Measurements from ENCODE around the gene SLC6A2.

The SLC6A2 gene

DNA sequence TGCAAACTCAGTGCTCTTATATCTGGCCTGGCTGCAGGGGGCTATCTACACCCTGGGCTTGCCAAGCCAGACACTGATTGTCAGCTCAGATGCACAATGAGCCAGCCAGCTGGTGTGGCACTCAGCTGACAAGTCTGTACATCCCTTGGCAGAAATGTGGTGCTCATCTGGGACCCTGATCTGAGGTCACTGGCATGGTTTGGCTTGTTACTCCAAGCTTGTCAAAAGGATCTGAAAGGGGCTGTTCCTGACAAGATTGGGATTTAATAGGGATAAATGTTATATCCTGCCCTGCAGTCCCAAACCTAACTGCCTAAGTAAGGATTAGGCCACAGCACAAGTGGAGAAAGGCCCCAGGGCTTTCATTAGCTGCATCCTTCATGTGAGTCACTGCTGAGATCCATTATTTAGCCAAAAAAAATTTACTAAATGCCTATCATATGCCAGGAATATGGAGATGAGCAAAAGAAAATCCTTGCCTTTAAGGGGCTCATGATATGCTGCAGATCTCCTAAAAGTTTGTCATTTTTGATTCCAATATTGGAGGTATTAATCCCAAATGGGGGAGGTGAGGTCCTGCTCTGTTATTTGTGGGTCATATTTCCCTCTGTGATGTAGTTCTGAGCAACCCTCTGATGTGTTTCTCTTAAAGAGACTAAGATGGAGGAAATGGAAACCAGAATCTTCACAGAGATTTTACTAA lies 6.3 kb downstream of the SLC6A2 start:
- H3K27ac Mint-ChIP-seq, result no peak overlapping the region

GRCh38 chr16:55662644-55663031 lies 6.8 kb downstream of the SLC6A2 start:
- Mint-ChIP-seq H3K4me3 (no peak overlapping the region), H3K9me3 (peaks cover 6% of the 10 kb centered on the region)

More for the DNA sequence above, 6.3 kb downstream of the SLC6A2 start:
- Mint-ChIP-seq H3K9me3 (peaks cover 6% of the 10 kb centered on the region), H3K4me3 (no peak overlapping the region), H3K36me3 (no peaks in the 10 kb centered on the region), H3K27me3 (peaks cover under 1% of the 10 kb centered on the region), H3K4me1 (no peaks in the 10 kb centered on the region)

DNA sequence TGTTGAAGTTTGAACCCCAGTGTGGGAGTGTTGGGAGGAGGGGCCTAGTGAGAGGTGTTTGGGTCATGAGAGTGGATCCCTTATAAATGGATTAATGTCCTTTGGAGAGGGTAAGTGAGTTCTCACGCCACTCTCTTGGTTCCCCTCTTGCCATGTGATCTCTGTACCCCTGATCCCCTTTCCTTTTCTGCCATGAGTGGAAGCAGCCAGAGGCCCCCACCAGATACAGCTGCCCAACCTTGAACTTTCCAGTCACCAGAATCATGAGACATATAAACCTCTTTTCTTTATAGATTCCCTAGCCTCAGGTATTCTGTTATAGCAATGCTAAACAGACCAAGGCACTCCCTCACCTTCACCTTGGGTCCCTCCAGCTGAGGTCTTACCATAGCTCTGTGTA lies 7.4 kb downstream of the SLC6A2 start:
- H3K36me3 Mint-ChIP-seq, result no peaks in the 10 kb centered on the region
- H3K4me3 Mint-ChIP-seq, result no peak overlapping the region
- H3K27me3 Mint-ChIP-seq, result no peaks in the 10 kb centered on the region
- no peaks in the 10 kb centered on the region for H3K4me1 Mint-ChIP-seq
- peaks cover 6% of the 10 kb centered on the region for H3K9me3 Mint-ChIP-seq
- no peak overlapping the region for H3K27ac Mint-ChIP-seq

More at GRCh38 chr16:55662644-55663031, 6.8 kb downstream of the SLC6A2 start:
- H3K27me3 Mint-ChIP-seq, result no peaks in the 10 kb centered on the region
- no peak overlapping the region for H3K27ac Mint-ChIP-seq
- no peaks in the 10 kb centered on the region for H3K36me3 Mint-ChIP-seq
- H3K4me1 Mint-ChIP-seq, result no peaks in the 10 kb centered on the region

DNA sequence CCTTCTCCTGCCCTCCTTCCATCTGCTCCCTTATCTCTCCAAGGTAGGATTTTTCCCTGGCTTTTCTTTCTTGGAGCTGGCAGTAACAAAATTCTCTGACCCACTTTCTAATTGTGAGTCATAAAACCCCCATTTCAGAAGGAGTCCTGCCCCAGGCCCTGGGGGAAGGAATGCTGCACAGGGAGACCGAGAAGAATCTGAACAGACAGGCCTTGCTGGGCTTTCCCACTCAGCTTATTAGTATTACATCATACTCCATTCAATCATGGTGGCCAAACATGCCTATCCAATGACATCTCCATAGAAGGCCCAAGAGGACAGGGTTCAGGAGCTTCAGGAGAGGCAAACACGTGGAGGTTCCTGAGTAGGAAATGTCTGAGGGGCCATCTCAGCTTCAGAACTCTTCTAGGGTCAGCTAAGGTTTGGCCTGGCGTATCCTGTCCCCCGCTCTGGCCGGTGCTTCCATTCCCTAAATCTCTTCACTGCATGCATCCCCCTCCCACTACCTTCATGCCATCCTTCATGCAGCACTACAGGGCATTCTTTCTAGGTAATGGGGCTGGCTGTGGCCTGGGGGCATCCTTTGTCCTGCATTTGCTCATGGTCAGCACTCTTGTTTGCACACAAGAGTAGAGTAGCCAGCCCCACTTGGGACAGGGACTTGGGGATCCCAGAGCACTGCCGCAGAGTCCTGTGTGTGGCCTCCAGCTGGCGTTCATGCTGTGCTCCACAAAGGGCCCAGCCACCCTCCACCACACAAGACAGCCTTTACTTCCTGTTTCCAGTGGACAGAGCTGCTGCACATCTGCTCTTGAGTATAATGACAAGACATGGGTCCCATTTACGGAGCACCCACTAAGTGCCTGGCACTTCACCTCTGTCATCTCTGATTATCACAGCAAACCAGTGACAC lies 8.2 kb downstream of the SLC6A2 start:
- peaks cover 6% of the 10 kb centered on the region for H3K9me3 Mint-ChIP-seq
- no peaks in the 10 kb centered on the region for H3K4me1 Mint-ChIP-seq
- no peaks in the 10 kb centered on the region for H3K36me3 Mint-ChIP-seq
- H3K27me3 Mint-ChIP-seq, result no peaks in the 10 kb centered on the region
- H3K27ac Mint-ChIP-seq, result no peak overlapping the region
- H3K4me3 Mint-ChIP-seq, result no peak overlapping the region

GRCh38 chr16:55664786-55665407 lies 9.1 kb downstream of the SLC6A2 start:
- Mint-ChIP-seq H3K27ac (no peak overlapping the region), H3K4me1 (no peaks in the 10 kb centered on the region), H3K27me3 (no peaks in the 10 kb centered on the region), H3K36me3 (no peaks in the 10 kb centered on the region), H3K9me3 (peaks cover 6% of the 10 kb centered on the region), H3K4me3 (no peak overlapping the region)

GRCh38 chr16:55665511-55665910 lies 9.7 kb downstream of the SLC6A2 start:
- peaks cover 6% of the 10 kb centered on the region for H3K9me3 Mint-ChIP-seq
- H3K36me3 Mint-ChIP-seq, result no peaks in the 10 kb centered on the region
- no peak overlapping the region for H3K4me3 Mint-ChIP-seq
- no peaks in the 10 kb centered on the region for H3K4me1 Mint-ChIP-seq
- no peaks in the 10 kb centered on the region for H3K27me3 Mint-ChIP-seq
- H3K27ac Mint-ChIP-seq, result no peak overlapping the region

- H3K27me3 Mint-ChIP-seq, result peaks cover 1% of the 10 kb centered on the region
- no peaks in the 10 kb centered on the region for H3K4me1 Mint-ChIP-seq
- peaks cover 6% of the 10 kb centered on the region for H3K9me3 Mint-ChIP-seq
- no peak overlapping the region for H3K4me3 Mint-ChIP-seq
- no peaks in the 10 kb centered on the region for H3K36me3 Mint-ChIP-seq
- no peak overlapping the region for H3K27ac Mint-ChIP-seq
These were observed 10.2 kb downstream of the SLC6A2 start for GRCh38 chr16:55666012-55666411.

DNA sequence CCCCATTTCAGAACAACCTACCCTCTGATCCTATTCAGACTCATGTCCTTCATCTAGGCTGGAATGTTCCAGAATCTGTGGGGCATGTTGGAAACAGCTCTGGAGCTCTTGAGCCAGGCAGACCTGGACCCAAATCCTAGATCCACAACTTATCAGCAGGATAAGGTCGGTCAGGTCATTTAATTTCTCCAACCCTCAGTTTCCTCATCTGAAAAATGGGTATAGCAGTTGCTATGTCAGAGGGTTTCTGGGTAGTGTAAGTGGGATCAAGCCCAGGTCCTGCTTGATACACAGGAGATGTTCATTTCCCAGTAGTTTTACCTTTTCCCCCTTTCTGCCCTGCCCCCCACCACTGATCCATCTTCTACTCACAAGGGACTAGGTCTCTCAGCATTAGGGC lies 12.0 kb downstream of the SLC6A2 start:
- Mint-ChIP-seq H3K9me3 (peaks cover 6% of the 10 kb centered on the region), H3K27me3 (peaks cover 1% of the 10 kb centered on the region), H3K4me1 (no peaks in the 10 kb centered on the region), H3K4me3 (no peak overlapping the region), H3K27ac (no peak overlapping the region), H3K36me3 (no peaks in the 10 kb centered on the region)

- Mint-ChIP-seq H3K9me3 (peaks cover under 1% of the 10 kb centered on the region), H3K4me3 (no peak overlapping the region), H3K36me3 (no peaks in the 10 kb centered on the region), H3K27me3 (peaks cover 1% of the 10 kb centered on the region), H3K27ac (no peak overlapping the region), H3K4me1 (no peaks in the 10 kb centered on the region)
These were observed 12.8 kb downstream of the SLC6A2 start for GRCh38 chr16:55668340-55669281.

DNA sequence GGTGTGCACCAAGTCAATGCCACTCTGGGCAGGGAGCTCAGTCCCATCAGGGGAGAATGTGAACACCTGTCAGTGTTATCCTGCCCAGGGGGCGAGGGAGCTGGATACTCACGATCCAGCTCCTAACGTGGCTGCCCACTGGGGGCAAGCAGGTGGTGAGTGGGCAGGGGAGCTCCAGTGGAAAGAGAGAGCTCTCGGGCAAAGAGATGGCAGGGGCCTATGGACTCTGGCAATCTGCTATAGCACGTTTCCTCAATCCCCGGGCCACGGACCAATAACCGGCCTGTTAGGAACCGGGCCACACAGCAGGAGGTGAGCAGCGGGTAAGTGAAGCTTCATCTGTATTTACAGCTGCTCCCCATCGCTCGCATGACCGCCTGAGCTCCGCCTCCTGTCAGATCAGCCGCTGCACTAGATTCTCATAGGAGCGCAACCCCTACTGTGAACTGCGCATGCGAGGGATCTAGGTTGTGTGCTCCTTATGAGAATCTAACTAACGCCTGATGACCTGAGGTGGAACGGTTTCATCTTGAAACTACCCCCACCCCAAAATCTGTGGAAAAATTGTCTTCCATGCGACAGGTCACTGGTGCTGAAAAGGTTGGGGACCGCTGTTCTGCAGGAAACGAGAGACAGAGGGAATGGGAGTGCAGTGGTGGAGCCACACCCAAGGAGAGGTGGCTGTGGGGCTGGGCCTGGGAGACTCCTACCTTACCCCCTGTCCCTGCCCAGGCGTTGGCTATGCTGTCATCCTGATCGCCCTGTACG lies 15.6 kb downstream of the SLC6A2 start:
- peaks cover 1% of the 10 kb centered on the region for H3K27me3 Mint-ChIP-seq
- no peaks in the 10 kb centered on the region for H3K9me3 Mint-ChIP-seq
- H3K27ac Mint-ChIP-seq, result no peak overlapping the region
- H3K36me3 Mint-ChIP-seq, result no peaks in the 10 kb centered on the region
- no peaks in the 10 kb centered on the region for H3K4me1 Mint-ChIP-seq
- no peak overlapping the region for H3K4me3 Mint-ChIP-seq

DNA sequence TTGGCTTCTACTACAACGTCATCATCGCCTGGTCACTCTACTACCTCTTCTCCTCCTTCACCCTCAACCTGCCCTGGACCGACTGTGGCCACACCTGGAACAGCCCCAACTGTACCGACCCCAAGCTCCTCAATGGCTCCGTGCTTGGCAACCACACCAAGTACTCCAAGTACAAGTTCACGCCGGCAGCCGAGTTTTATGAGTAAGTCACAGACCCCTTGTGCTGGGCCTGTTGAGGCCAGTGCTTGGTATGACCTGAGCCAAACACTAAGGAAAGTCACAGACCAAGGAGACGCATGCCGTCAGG lies 16.1 kb downstream of the SLC6A2 start:
- no peaks in the 10 kb centered on the region for H3K36me3 Mint-ChIP-seq
- H3K27ac Mint-ChIP-seq, result no peak overlapping the region
- no peaks in the 10 kb centered on the region for H3K4me1 Mint-ChIP-seq
- no peaks in the 10 kb centered on the region for H3K9me3 Mint-ChIP-seq
- no peak overlapping the region for H3K4me3 Mint-ChIP-seq
- peaks cover 1% of the 10 kb centered on the region for H3K27me3 Mint-ChIP-seq

DNA sequence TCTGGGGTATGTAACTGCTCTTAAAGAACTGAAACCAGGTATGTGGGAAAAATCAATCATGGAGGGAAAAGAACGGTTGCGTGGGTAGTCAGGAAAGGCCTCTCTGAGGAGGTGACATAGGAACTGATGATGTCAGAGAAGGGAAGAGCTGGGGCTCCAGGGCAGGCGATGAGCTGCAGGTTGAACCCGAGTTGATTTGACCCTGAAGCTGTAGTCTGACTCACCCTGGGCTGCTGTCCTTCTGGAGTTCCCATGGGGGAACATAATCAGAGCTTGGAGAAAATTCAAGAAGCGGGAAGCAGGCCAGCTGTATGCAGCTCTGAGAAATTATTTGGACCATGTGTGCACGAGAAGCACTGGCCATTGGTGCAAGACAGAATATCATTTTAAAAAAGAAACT lies 16.7 kb downstream of the SLC6A2 start:
- H3K4me1 Mint-ChIP-seq, result no peaks in the 10 kb centered on the region
- no peaks in the 10 kb centered on the region for H3K36me3 Mint-ChIP-seq
- peaks cover 1% of the 10 kb centered on the region for H3K27me3 Mint-ChIP-seq
- no peak overlapping the region for H3K4me3 Mint-ChIP-seq
- H3K27ac Mint-ChIP-seq, result no peak overlapping the region
- H3K9me3 Mint-ChIP-seq, result no peaks in the 10 kb centered on the region

- H3K36me3 Mint-ChIP-seq, result no peaks in the 10 kb centered on the region
- H3K27me3 Mint-ChIP-seq, result peaks cover 4% of the 10 kb centered on the region
- H3K9me3 Mint-ChIP-seq, result no peaks in the 10 kb centered on the region
- H3K4me1 Mint-ChIP-seq, result no peaks in the 10 kb centered on the region
- H3K27ac Mint-ChIP-seq, result no peak overlapping the region
- H3K4me3 Mint-ChIP-seq, result no peak overlapping the region
These were observed 22.5 kb downstream of the SLC6A2 start for GRCh38 chr16:55678161-55678821.

GRCh38 chr16:55682086-55682485 lies 26.3 kb downstream of the SLC6A2 start:
- no peak overlapping the region for H3K27ac Mint-ChIP-seq
- no peak overlapping the region for H3K4me3 Mint-ChIP-seq
- no peaks in the 10 kb centered on the region for H3K9me3 Mint-ChIP-seq
- no peaks in the 10 kb centered on the region for H3K4me1 Mint-ChIP-seq
- H3K27me3 Mint-ChIP-seq, result peaks cover 4% of the 10 kb centered on the region
- H3K36me3 Mint-ChIP-seq, result no peaks in the 10 kb centered on the region

Data from activated naive CD4-positive, alpha-beta T cell treated with anti-CD3 and anti-CD28 coated beads, Interleukin-2, amount 50 U/mL, for 24 hours (primary cell).